GM18511 (cell line): Measurements from ENCODE around the gene RSRC1.
"Not testable (repeated sequence)": the region's sequence is repeated elsewhere in the genome, so short reads cannot be mapped to it uniquely, and the experiment has no call there.

ENCODE experiments used
- ATAC-seq: cut with Tn5 transposase; IDR thresholded peaks from one replicate; pipeline ENCODE4 v1.9.1; 2021; ENCODE audit warnings: mild to moderate bottlenecking, moderate library complexity; ENCODE audit not compliant: unreplicated experiment

Gene RSRC1

GRCh38 chr3:158100681-158101080, 9.2 kb upstream of the RSRC1 start:
- no peak for ATAC-seq

GRCh38 chr3:158101335-158102241, 8.3 kb upstream of the RSRC1 start:
- ATAC-seq = no peak

- ATAC-seq = no peak
Measured at GRCh38 chr3:158102242-158103080, 7.4 kb upstream of the RSRC1 start.

GRCh38 chr3:158103081-158103886, 6.6 kb upstream of the RSRC1 start:
- ATAC-seq = peak; percentile 30

- ATAC-seq = no peak
Measured at GRCh38 chr3:158103887-158104327, 6.0 kb upstream of the RSRC1 start.

DNA sequence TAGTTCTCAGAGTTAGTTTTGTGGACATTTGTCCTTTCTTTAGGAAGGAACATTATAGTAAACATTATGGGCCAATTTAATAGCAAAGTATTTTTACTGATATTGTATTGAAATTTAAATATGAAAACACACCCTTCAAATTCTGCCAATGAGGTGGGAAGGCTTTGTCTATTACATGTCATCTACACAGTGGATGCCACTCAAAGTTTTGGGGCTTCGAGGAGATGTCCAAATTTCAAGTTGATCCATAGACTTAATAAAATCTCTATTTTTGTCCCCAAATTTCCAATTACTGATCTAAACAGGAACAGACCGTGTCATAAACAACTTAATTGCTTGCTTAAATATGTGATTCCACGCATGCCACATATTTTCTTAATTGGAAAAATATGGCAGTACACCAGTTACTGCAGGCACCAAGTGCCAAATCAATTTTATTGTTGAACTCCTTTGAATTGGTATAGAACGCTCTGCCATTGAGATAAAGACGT, 5.4 kb upstream of the RSRC1 start:
- no peak for ATAC-seq

DNA sequence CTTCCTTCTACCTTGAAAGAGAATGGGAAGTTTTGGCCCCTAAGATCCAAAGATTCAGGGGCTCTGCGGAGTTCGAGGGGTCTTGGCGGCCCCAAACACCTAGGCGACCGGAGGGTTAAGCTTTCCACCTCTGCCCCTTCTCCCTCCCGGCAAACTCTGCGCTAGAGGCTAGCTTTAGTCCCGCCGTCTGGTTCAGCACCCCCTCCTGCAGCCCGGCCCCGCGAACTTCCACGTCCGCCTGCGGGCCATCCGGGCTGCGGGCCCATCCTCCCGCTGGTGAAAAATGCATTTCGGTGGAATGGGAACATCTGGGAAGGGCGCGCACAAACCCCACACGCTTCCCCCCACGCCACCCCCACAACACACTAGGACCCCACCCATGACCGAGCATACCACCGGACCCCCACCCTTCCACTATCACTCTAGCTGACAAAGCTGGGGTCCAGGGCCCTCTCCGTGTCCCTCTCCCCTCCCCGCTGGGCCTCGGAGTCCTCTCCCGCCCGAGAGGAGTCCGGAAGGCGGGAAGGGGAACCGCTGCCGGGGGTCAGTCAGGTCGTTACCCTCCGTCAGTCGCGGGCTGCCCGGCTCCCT, 4.7 kb upstream of the RSRC1 start:
- no peak for ATAC-seq

GRCh38 chr3:158105710-158106253, 4.1 kb upstream of the RSRC1 start:
- no peak for ATAC-seq

DNA sequence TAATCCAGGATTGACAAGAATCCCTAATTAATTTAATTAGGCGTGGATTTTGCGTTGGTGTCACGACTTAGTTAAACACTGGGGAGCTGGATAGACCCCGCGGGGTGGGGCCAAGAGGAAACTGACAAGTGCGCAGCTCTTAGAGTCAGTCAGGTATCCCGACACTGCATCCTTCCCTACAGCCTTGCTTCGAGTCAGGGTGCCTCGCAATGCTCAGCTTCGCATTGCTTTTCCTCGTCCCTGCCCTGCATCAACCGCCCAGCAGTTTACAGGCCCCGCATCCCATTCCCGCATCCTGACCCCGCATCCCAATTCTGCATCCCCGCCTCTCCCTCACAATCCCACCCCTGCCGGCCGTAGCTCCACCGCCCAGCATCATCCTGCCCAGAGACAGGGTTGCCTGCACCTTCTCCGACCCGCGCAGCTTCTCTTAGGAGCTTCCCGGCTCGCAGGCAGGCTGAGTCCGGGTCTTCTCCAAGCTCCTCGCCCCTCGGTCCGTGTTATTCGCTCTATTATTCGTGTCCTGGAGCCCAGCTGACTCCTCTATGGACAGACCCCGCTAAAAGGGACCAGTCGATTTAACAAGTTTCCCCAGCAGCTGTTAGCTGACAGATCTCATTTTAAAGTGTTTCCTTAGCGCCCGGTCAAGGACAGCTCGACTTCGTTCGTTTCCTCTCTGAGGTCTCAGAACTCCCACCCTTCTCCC, 3.0 kb upstream of the RSRC1 start:
- ATAC-seq = no peak

- no peak for ATAC-seq
Measured at GRCh38 chr3:158107605-158108444, 2.1 kb upstream of the RSRC1 start.

- ATAC-seq = no peak
Measured at GRCh38 chr3:158108445-158108985, 1.4 kb upstream of the RSRC1 start.

GRCh38 chr3:158109295-158109803, 540 bp upstream of the RSRC1 start:
- peak; percentile 15 for ATAC-seq

GRCh38 chr3:158110658-158111018, 749 bp downstream of the RSRC1 start:
- ATAC-seq = no peak

- no peak for ATAC-seq
Measured at GRCh38 chr3:158111861-158112260, 2.0 kb downstream of the RSRC1 start.

DNA sequence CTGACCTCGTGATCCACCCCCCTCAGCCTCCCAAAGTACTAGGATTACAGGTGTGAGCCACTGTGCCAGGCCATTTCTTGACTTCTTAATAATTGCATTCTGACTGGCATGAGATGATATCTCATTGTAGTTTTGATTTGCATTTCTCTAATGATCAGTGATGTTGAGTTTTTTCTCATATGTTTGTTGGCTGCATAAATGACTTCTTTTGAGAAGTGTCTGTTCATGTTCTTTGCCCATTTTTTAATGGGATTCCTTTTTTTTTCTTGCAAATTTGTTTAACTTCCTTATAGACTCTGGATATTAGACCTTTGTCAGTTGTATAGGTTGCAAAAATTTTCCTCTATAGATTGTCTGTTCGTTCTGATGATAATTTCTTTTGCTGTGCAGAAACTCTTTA, 3.7 kb downstream of the RSRC1 start:
- ATAC-seq = not testable (repeated sequence)

DNA sequence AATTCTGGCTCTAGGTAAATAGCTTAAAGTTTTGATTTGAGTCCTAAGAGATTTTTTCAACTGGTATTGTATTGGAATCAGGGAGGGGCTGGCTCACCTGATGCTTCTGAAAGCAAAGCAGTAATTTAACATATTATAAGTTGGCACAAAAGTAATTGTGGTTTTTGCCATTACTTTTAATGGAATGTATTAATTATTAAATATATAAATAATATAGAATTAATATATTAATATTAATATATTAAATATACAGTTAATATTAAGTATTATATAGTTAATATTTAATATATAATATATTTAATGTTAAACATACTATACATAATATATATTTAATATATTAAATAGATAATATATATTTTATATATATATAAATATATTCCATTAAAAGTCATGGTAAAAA, 10.4 kb downstream of the RSRC1 start:
- ATAC-seq = no peak

DNA sequence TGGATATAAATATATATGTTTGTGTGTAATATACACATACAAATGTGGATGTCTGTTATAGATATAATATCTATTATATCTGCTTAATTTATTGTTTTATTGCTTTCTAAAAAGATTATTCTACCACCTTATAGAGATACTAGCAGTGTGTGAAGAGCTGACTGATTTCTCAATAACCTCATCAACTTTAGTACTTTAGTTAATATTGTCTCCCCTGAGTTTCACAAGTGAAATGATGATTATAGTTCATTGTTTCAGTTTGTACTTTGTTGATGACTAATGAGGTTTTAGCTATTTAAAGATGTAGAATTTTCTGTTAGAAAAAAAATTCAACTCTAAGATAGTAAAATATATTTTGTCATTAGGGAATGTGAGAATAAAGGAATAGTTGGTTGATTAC, 11.4 kb downstream of the RSRC1 start:
- ATAC-seq = peak; percentile 90

GRCh38 chr3:158122721-158123120, 12.8 kb downstream of the RSRC1 start:
- ATAC-seq = not testable (repeated sequence)
